ENCODE measurements around the gene SRA1. TPM values are rescaled to one million over a fixed set of nuclear protein-coding genes. Genes with fewer than 3 reads are reported as not detected.
A peak's percentile ranks its signal among the peaks of the same experiment; 100 is the strongest.

The SRA1 gene
- total RNA-seq, 4 donors from 2014 or later, result 34.1 to 67.3 (median 40.6) TPM

- DNase-seq (no peak), ATAC-seq (no peak)
- no peaks in the 10 kb centered on the region for H3K9me3 ChIP-seq
- H3K27me3 ChIP-seq, result no peaks in the 10 kb centered on the region
- TF ChIP-seq, protein P1, sequence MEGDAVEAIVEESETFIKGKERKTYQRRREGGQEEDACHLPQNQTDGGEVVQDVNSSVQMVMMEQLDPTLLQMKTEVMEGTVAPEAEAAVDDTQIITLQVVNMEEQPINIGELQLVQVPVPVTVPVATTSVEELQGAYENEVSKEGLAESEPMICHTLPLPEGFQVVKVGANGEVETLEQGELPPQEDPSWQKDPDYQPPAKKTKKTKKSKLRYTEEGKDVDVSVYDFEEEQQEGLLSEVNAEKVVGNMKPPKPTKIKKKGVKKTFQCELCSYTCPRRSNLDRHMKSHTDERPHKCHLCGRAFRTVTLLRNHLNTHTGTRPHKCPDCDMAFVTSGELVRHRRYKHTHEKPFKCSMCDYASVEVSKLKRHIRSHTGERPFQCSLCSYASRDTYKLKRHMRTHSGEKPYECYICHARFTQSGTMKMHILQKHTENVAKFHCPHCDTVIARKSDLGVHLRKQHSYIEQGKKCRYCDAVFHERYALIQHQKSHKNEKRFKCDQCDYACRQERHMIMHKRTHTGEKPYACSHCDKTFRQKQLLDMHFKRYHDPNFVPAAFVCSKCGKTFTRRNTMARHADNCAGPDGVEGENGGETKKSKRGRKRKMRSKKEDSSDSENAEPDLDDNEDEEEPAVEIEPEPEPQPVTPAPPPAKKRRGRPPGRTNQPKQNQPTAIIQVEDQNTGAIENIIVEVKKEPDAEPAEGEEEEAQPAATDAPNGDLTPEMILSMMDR (IDR thresholded peaks at IDR 0.05 in 4 of 5, conservative IDR thresholded peaks at IDR 0.05 in 1 of 5), result no peak
- TF ChIP-seq POLR2A (IDR thresholded peaks at IDR 0.05), result no peak
- H3K4me1 ChIP-seq, result peaks cover 42 to 43% of the 10 kb centered on the region in 2 donors
- peaks cover 0 to 10% of the 10 kb centered on the region in 2 donors for H3K36me3 ChIP-seq
- in situ Hi-C loops (cut with MboI; ENCODE audit: low sequenced_read_pairs in 4 of 4), result loop anchor here in 1 of 4 donors (25.0 kb wide), 1 partner anchor 323 kb away; no protein-coding TSS in a partner anchor
- intact Hi-C loops (cut with DNase I; ENCODE audit: low total_unique reads), result no loop called here
- peak overlapping the region in 1 of 4 donors; percentile 88 for H3K27ac ChIP-seq
- H3K4me3 ChIP-seq, result no peak overlapping the region
Measured at GRCh38 chr5:140560227-140560626, 3.0 kb upstream of the SRA1 start.

DNA sequence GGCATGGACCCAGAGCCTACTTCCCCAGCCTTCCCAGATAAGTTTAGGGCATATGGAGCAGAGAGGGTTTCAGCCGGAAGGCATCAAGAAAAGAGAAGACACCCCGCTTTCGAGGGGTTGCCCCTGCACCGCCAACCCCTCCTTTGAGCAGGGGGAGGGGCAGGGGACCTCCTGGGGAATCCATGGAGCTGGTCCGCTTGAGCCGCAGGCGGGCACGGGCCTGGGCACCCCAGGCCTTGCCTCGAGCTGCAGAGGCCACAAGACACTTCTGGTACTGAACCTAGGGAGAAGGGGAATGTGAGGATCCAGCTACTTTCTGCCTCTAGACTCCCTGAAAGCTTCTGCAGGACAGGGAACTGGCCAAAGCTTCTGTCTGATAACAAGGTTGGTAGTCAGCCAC, 1.3 kb upstream of the SRA1 start:
- Histone ChIP-seq H3K36me3 (peaks cover 0 to 10% of the 10 kb centered on the region in 2 donors), H3K4me3 (no peak overlapping the region), H3K9me3 (no peaks in the 10 kb centered on the region), H3K27me3 (no peaks in the 10 kb centered on the region), H3K27ac (peak overlapping the region in 3 of 4 donors; percentile 88 to 97 (median 95)), H3K4me1 (peaks cover 50 to 51% of the 10 kb centered on the region in 2 donors)
- in situ Hi-C loops (cut with MboI; ENCODE audit: low sequenced_read_pairs in 4 of 4) (loop anchor here in 1 of 4 donors (25.0 kb wide), 1 partner anchor 321 kb away; no protein-coding TSS in a partner anchor), intact Hi-C loops (cut with DNase I; ENCODE audit: low total_unique reads) (loop anchor here (10.0 kb wide), 1 partner anchor 314 kb away; no protein-coding TSS in a partner anchor)
- DNase-seq (no peak), ATAC-seq (no peak)
- TF ChIP-seq, protein P1 (IDR thresholded peaks at IDR 0.05 in 4 of 5, conservative IDR thresholded peaks at IDR 0.05 in 1 of 5), result no peak
- TF ChIP-seq POLR2A (IDR thresholded peaks at IDR 0.05), result no peak

DNA sequence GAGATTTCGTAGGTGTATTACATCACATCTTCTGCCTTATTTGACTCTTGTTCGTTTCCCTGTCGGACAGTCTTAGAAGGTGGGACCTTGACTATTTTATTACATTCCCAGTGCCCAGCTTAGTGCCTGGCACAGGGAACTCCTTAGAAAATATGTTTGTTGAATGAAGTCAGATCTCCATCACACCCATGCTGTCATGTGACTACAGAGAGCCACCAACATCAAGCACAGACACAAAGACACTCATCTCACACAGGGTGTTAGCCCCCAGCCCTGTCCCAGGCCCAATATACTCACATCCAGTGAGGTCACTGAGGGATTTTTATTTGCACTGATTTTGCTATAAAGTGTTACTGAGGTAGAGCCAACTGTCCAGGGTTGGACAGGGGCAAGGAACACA, 692 bp upstream of the SRA1 start:
- no peak for ATAC-seq
- Histone ChIP-seq H3K27me3 (no peaks in the 10 kb centered on the region), H3K4me1 (peaks cover 44 to 45% of the 10 kb centered on the region in 2 donors), H3K9me3 (no peaks in the 10 kb centered on the region), H3K4me3 (peak overlapping the region in 1 of 4 donors; percentile 94), H3K27ac (peak overlapping the region; percentile 88 to 97 (median 92)), H3K36me3 (peaks cover 0 to 10% of the 10 kb centered on the region in 2 donors)
- no peak for DNase-seq
- intact Hi-C loops (cut with DNase I; ENCODE audit: low total_unique reads), result loop anchor here (10.0 kb wide), 1 partner anchor 313 kb away; no protein-coding TSS in a partner anchor
- TF ChIP-seq, protein P1 (IDR thresholded peaks at IDR 0.05 in 4 of 5, conservative IDR thresholded peaks at IDR 0.05 in 1 of 5), result no peak
- no peak for TF ChIP-seq POLR2A (IDR thresholded peaks at IDR 0.05)
- in situ Hi-C loops (cut with MboI; ENCODE audit: low sequenced_read_pairs in 4 of 4), result loop anchor here in 1 of 4 donors (25.0 kb wide), 1 partner anchor 321 kb away; no protein-coding TSS in a partner anchor

GRCh38 chr5:140556438-140556837, 835 bp downstream of the SRA1 start:
- Histone ChIP-seq H3K4me3 (peak overlapping the region; percentile 54 to 99 (median 80)), H3K27me3 (no peaks in the 10 kb centered on the region), H3K36me3 (peaks cover 0 to 11% of the 10 kb centered on the region in 2 donors), H3K4me1 (peaks cover 33% of the 10 kb centered on the region in 2 donors), H3K9me3 (no peaks in the 10 kb centered on the region), H3K27ac (peak overlapping the region; percentile 88 to 97 (median 92))
- TF ChIP-seq POLR2A (IDR thresholded peaks at IDR 0.05), result no peak
- TF ChIP-seq, protein P1 (IDR thresholded peaks at IDR 0.05 in 4 of 5, conservative IDR thresholded peaks at IDR 0.05 in 1 of 5), result no peak
- ATAC-seq (no peak), DNase-seq (no peak)
- in situ Hi-C loops (cut with MboI; ENCODE audit: low sequenced_read_pairs in 4 of 4), result loop anchor here in 1 of 4 donors (25.0 kb wide), 1 partner anchor 319 kb away; no protein-coding TSS in a partner anchor
- intact Hi-C loops (cut with DNase I; ENCODE audit: low total_unique reads), result loop anchor here (10.0 kb wide), 1 partner anchor 312 kb away; no protein-coding TSS in a partner anchor
